ENCODE measurements around the gene LYRM2. TPM values are rescaled to one million over a fixed set of nuclear protein-coding genes. Genes with fewer than 3 reads are reported as not detected.
A peak's percentile ranks its signal among the peaks of the same experiment; 100 is the strongest.

The LYRM2 gene
- total RNA-seq, 1 donor from 2014 or later = 32.9 TPM

- Mint-ChIP-seq H3K36me3 (peaks cover 32% of the 10 kb centered on the region), H3K27ac (no peak overlapping the region), H3K9me3 (no peaks in the 10 kb centered on the region), H3K4me3 (no peak overlapping the region), H3K4me1 (ENCODE audit: unreplicated experiment) (no peaks in the 10 kb centered on the region), H3K27me3 (no peaks in the 10 kb centered on the region)
- DNase-seq (ENCODE audit: extremely low spot score, unreplicated experiment) = no peak
- TF ChIP-seq CTCF (conservative IDR thresholded peaks at IDR 0.05) = no peak
These were observed 32.5 kb upstream of the LYRM2 start for GRCh38 chr6:89670935-89671565.

- H3K4me1 Mint-ChIP-seq (ENCODE audit: unreplicated experiment) = no peaks in the 10 kb centered on the region
- DNase-seq (ENCODE audit: extremely low spot score, unreplicated experiment) = no peak
- no peak for TF ChIP-seq CTCF (conservative IDR thresholded peaks at IDR 0.05)
- no peak overlapping the region for H3K4me3 Mint-ChIP-seq
- H3K27ac Mint-ChIP-seq = no peak overlapping the region
- H3K9me3 Mint-ChIP-seq = no peaks in the 10 kb centered on the region
- peaks cover 32% of the 10 kb centered on the region for H3K36me3 Mint-ChIP-seq
- no peaks in the 10 kb centered on the region for H3K27me3 Mint-ChIP-seq
These were observed 30.5 kb upstream of the LYRM2 start for GRCh38 chr6:89669002-89669401.

GRCh38 chr6:89667872-89668556 is 29.5 kb upstream of the LYRM2 start:
- peaks cover under 1% of the 10 kb centered on the region for H3K9me3 Mint-ChIP-seq
- no peaks in the 10 kb centered on the region for H3K27me3 Mint-ChIP-seq
- no peak overlapping the region for H3K27ac Mint-ChIP-seq
- peaks cover 32% of the 10 kb centered on the region for H3K36me3 Mint-ChIP-seq
- no peak overlapping the region for H3K4me3 Mint-ChIP-seq
- no peak for DNase-seq (ENCODE audit: extremely low spot score, unreplicated experiment)
- no peaks in the 10 kb centered on the region for H3K4me1 Mint-ChIP-seq (ENCODE audit: unreplicated experiment)
- TF ChIP-seq CTCF (conservative IDR thresholded peaks at IDR 0.05) = no peak

GRCh38 chr6:89662659-89663223 is 24.2 kb upstream of the LYRM2 start:
- no peak for TF ChIP-seq CTCF (conservative IDR thresholded peaks at IDR 0.05)
- Mint-ChIP-seq H3K27ac (peak overlapping the region; percentile 57), H3K9me3 (peaks cover 4% of the 10 kb centered on the region)

GRCh38 chr6:89661559-89661958 is 23.0 kb upstream of the LYRM2 start:
- Mint-ChIP-seq H3K36me3 (peaks cover 32% of the 10 kb centered on the region), H3K27ac (no peak overlapping the region), H3K4me3 (no peak overlapping the region), H3K9me3 (peaks cover 4% of the 10 kb centered on the region), H3K4me1 (ENCODE audit: unreplicated experiment) (no peaks in the 10 kb centered on the region), H3K27me3 (no peaks in the 10 kb centered on the region)
- no peak for DNase-seq (ENCODE audit: extremely low spot score, unreplicated experiment)
- no peak for TF ChIP-seq CTCF (conservative IDR thresholded peaks at IDR 0.05)

More at GRCh38 chr6:89662659-89663223, 24.2 kb upstream of the LYRM2 start:
- no peaks in the 10 kb centered on the region for H3K27me3 Mint-ChIP-seq
- H3K36me3 Mint-ChIP-seq = peaks cover 26% of the 10 kb centered on the region
- no peaks in the 10 kb centered on the region for H3K4me1 Mint-ChIP-seq (ENCODE audit: unreplicated experiment)
- no peak overlapping the region for H3K4me3 Mint-ChIP-seq
- no peak for DNase-seq (ENCODE audit: extremely low spot score, unreplicated experiment)
